CD4-positive, alpha-beta T cell (primary cell): ENCODE data around the gene SSR3. TPM values are rescaled to one million over a fixed set of nuclear protein-coding genes. Genes with fewer than 3 reads are reported as not detected.

ENCODE experiments used
- ATAC-seq: fragments of 200-7000 bp; cut with Tn5 transposase; one replicate; pipeline ENCODE4 v1.10.0; 2022; ENCODE audit warnings: mild to moderate bottlenecking; ENCODE audit not compliant: poor library complexity
- CTCF ChIA-PET: fragments of 350-600 bp; sonication (Branson Sonifier 250); formaldehyde crosslinking; loops from one replicate; lab custom pipeline; 2021; ENCODE audit warnings: antibody characterized with exemption, inconsistent platforms; lab: Charles Lee
- POLR2A ChIA-PET: fragments of 350-600 bp; sonication (Branson Sonifier 250); formaldehyde crosslinking; loops from one replicate; lab custom pipeline; 2021; ENCODE audit warnings: antibody characterized with exemption, inconsistent platforms; lab: Charles Lee
- DNase-seq, 14 experiments: peaks; one replicate each; pipeline ENCODE4 v3.0.0-alpha.2; 2013 to 2020; ENCODE audit warnings: mixed read lengths in 2 of 14
- H3K27ac ChIP-seq, 2 donors: one replicate each; pipeline versions ENCODE4 v1.5.1 to v1.7.0; 2013; ENCODE audit warnings: low read length in 2 of 2, low read depth in 1 of 2, mild to moderate bottlenecking in 1 of 2
- H3K27me3 ChIP-seq, 2 experiments: 1 replicate in 1 of 2; 2 replicates in 1 of 2; pipeline versions ENCODE4 v1.6.1 to v1.7.0; 2013; ENCODE audit warnings: low read length in 2 of 2, control low read depth in 1 of 2, mild to moderate bottlenecking in 1 of 2, moderate library complexity in 1 of 2; ENCODE audit not compliant: insufficient read depth in 2 of 2, control insufficient read depth in 1 of 2
- H3K36me3 ChIP-seq: one replicate; pipeline ENCODE4 v1.6.1; 2013; ENCODE audit warnings: low read length, control low read depth; ENCODE audit not compliant: insufficient read depth
- H3K4me1 ChIP-seq: one replicate; pipeline ENCODE4 v1.6.1; 2013; ENCODE audit warnings: low read length, control low read depth; ENCODE audit not compliant: insufficient read depth
- H3K4me3 ChIP-seq: one replicate; pipeline ENCODE4 v1.5.1; 2013; ENCODE audit warnings: mild to moderate bottlenecking, low read length, moderate library complexity
- H3K9me3 ChIP-seq, 2 experiments: 1 replicate in 1 of 2; 2 replicates in 1 of 2; pipeline versions ENCODE4 v1.6.1 to v1.7.0; 2013; ENCODE audit warnings: low read length in 2 of 2, mild to moderate bottlenecking in 2 of 2, control low read depth in 1 of 2, moderate library complexity in 1 of 2; ENCODE audit not compliant: control insufficient read depth in 1 of 2, insufficient read depth in 1 of 2
- H3K27ac Mint-ChIP-seq: one replicate; pipeline ENCODE4 v1.8.0; 2020; ENCODE audit warnings: mixed read lengths
- H3K27me3 Mint-ChIP-seq: one replicate; pipeline ENCODE4 v1.8.0; 2021; ENCODE audit warnings: mixed read lengths
- H3K36me3 Mint-ChIP-seq: one replicate; pipeline ENCODE4 v1.8.0; 2021; ENCODE audit warnings: low read depth, mixed read lengths
- H3K4me1 Mint-ChIP-seq: one replicate; pipeline ENCODE4 v1.8.0; 2021; ENCODE audit warnings: low read depth, mixed read lengths
- H3K4me3 Mint-ChIP-seq: one replicate; pipeline ENCODE4 v1.8.0; 2020; ENCODE audit warnings: mild to moderate bottlenecking, mixed read lengths
- H3K9me3 Mint-ChIP-seq: one replicate; pipeline ENCODE4 v1.8.0; 2020; ENCODE audit warnings: mixed read lengths
- CTCF ChIP-seq: fragments of 200-600 bp; IDR thresholded peaks from one replicate; pipeline ENCODE4 v1.8.0; 2022; ENCODE audit warnings: antibody characterized with exemption, mild to moderate bottlenecking
- intact Hi-C, 2 experiments: fragments of 100-400 bp; cut with DNase I in 1 of 2; cut with micrococcal nuclease in 1 of 2; formaldehyde crosslinking; loops; one replicate each; pipeline versions ENCODE4 v1.15.1 to v1.9.0; 2023 to 2025; cut with DNase I, micrococcal nuclease
- total RNA-seq, 174 experiments: library from RNA in 2 of 174; stranded (reverse) in 2 of 174; gene quantifications; one replicate each; pipeline ENCODE4 v1.2.3 and lab custom pipeline; 2021 to 2026

SSR3 gene
- total RNA-seq, 2 experiments from 2014 or later = 78.8 to 79.5 TPM

- no peaks in the 10 kb centered on the region for H3K27me3 Mint-ChIP-seq
- ChIA-PET CTCF (no interaction called here), POLR2A (interaction anchor here (0.7 to 0.9 kb wide), 2 partner anchors 17 to 591 kb away, joined by 3 to 4 read pairs; no protein-coding TSS in a partner anchor)
- no peak overlapping the region for H3K27ac Mint-ChIP-seq
- Histone ChIP-seq H3K4me3 (no peak overlapping the region), H3K27me3 (no peaks in the 10 kb centered on the region), H3K4me1 (peaks cover 14% of the 10 kb centered on the region), H3K36me3 (peaks cover 72% of the 10 kb centered on the region), H3K9me3 (no peaks in the 10 kb centered on the region), H3K27ac (no peak overlapping the region)
- ATAC-seq (no peak), DNase-seq (no peak)
- no peak overlapping the region for H3K4me3 Mint-ChIP-seq
- H3K36me3 Mint-ChIP-seq = peaks cover 94% of the 10 kb centered on the region
- intact Hi-C loops = no loop called here
- H3K4me1 Mint-ChIP-seq = peaks cover 50% of the 10 kb centered on the region
- TF ChIP-seq CTCF = no peak
- no peaks in the 10 kb centered on the region for H3K9me3 Mint-ChIP-seq
Measured at GRCh38 chr3:156548041-156548687, 6.8 kb downstream of the SSR3 start.

- no peak for TF ChIP-seq CTCF
- no peak overlapping the region for H3K27ac ChIP-seq
- Mint-ChIP-seq H3K36me3 (peaks cover 94% of the 10 kb centered on the region), H3K27me3 (no peaks in the 10 kb centered on the region), H3K9me3 (no peaks in the 10 kb centered on the region), H3K27ac (peak overlapping the region; percentile 15), H3K4me3 (no peak overlapping the region), H3K4me1 (peaks cover 44% of the 10 kb centered on the region)
- H3K36me3 ChIP-seq = peaks cover 77% of the 10 kb centered on the region
- H3K27me3 ChIP-seq = no peaks in the 10 kb centered on the region
- no peak overlapping the region for H3K4me3 ChIP-seq
- ChIA-PET POLR2A (interaction anchor here (0.7 to 0.9 kb wide), 2 partner anchors 17 to 592 kb away, joined by 3 to 4 read pairs; no protein-coding TSS in a partner anchor), CTCF (no interaction called here)
- H3K9me3 ChIP-seq = no peaks in the 10 kb centered on the region
- intact Hi-C loops = no loop called here
- peaks cover 11% of the 10 kb centered on the region for H3K4me1 ChIP-seq
- ATAC-seq (no peak), DNase-seq (no peak)
Measured at GRCh38 chr3:156547637-156548036, 7.3 kb downstream of the SSR3 start.

- no peak for ATAC-seq
- no peaks in the 10 kb centered on the region for H3K27me3 Mint-ChIP-seq
Measured at GRCh38 chr3:156543043-156543555, 11.8 kb downstream of the SSR3 start.

More at GRCh38 chr3:156543043-156543555, 11.8 kb downstream of the SSR3 start:
- ChIA-PET POLR2A (interaction anchor here (0.6 to 1.5 kb wide), 6 partner anchors 9 to 131 kb away, joined by 3 to 9 read pairs (median 4); partner anchors contain the start of genes SSR3 and TIPARP), CTCF (interaction anchor here (1.6 to 2.8 kb wide), 2 partner anchors 33 to 594 kb away, joined by 7 to 9 read pairs; no protein-coding TSS in a partner anchor)
- Mint-ChIP-seq H3K4me3 (no peak overlapping the region), H3K36me3 (peaks cover 90% of the 10 kb centered on the region), H3K9me3 (no peaks in the 10 kb centered on the region), H3K4me1 (peaks cover 18% of the 10 kb centered on the region), H3K27ac (no peak overlapping the region)
- Histone ChIP-seq H3K27me3 (no peaks in the 10 kb centered on the region), H3K4me1 (peaks cover 3% of the 10 kb centered on the region), H3K27ac (no peak overlapping the region), H3K9me3 (no peaks in the 10 kb centered on the region), H3K36me3 (peaks cover 82% of the 10 kb centered on the region), H3K4me3 (no peak overlapping the region)
- TF ChIP-seq CTCF = no peak
- intact Hi-C loops = loop anchor here in 1 of 2 experiments (5.0 kb wide), 1 partner anchor 539 kb away; no protein-coding TSS in a partner anchor
- no peak for DNase-seq
